Urinary bladder (tissue), 4 donors: ENCODE results near the gene TNNC1. TPM values are rescaled to one million over a fixed set of nuclear protein-coding genes. Genes with fewer than 3 reads are reported as not detected.

Source experiments
- DNase-seq: peaks from one replicate; pipeline ENCODE4 v3.0.0-alpha.2; 2015; ENCODE audit errors: extremely low spot score
- H3K27ac ChIP-seq: one replicate; pipeline ENCODE4 v1.5.1; 2013; ENCODE audit warnings: low read depth, mild to moderate bottlenecking, moderate library complexity
- H3K36me3 ChIP-seq: one replicate; pipeline ENCODE4 v1.6.1; 2013; ENCODE audit warnings: mild to moderate bottlenecking, moderate library complexity; ENCODE audit not compliant: insufficient read depth
- H3K4me1 ChIP-seq: one replicate; pipeline ENCODE4 v1.6.1; 2013; ENCODE audit warnings: mild to moderate bottlenecking, moderate library complexity; ENCODE audit not compliant: insufficient read depth
- H3K4me3 ChIP-seq: one replicate; pipeline ENCODE4 v1.5.1; 2013; ENCODE audit warnings: low read depth, low read length
- WGBS: extraction: QIAGEN DNeasy Blood & Tissue Kit; methylation state at CpG from one replicate; pipeline ENCODE4 v1.1.7; 2013; 5-methylcytosine and 5-hydroxymethylcytosine counted together
- polyA plus RNA-seq: library from polyadenylated mRNA; stranded (reverse); fragments of 200-250 nt; gene quantifications from one replicate; pipeline ENCODE4 v1.2.3, GENCODE V29; 2013
- total RNA-seq: library from RNA; depleted of rRNA; stranded (reverse); fragments of >200 nt; gene quantifications from one replicate; pipeline ENCODE4 v1.2.3, GENCODE V29; 2014
- donor health status: healthy with polysubstance abuse.
- donor health status: healthy.

TNNC1 gene
- total RNA-seq: 68.4 TPM
- polyA plus RNA-seq: 3.1 TPM

DNA sequence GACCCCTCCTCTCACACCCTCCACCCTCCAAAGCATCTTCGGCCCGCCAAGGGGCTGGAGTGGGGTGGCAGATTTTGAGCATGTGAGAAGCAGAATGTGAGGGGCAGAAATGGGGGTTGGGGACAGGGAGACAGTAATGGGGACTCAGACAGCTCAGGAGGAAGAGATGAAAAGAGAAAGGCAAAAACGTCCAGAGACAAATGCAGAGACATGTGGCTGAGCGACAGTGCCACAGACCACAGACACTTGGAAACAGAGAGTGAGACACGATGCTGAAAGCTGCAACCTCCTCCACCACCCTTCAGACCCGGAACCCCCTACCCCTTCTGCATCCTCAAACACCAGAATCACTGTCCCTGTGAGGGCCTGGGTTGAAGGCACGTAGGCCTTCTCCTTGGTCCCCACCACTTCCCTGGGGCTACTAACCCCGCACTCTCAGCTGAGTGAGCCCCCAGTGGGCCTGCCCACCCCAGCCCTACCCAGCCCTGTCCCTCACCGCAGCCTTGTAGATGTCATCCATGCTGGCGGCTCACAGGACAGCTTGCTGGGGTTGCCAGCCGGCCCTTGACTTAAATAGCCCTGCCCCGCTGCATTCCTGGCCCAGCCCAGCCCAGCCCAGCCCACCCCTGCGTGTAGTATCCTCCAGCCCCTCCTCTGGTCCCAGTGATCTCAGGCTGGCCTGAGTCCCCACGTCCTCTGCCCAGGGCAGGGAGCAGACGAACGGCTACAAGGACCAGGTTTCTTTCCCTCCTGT lies at the start of gene TNNC1:
Gene TNNC1, minus strand, starts transcription at position 546 of the 754 bp plus-strand sequence. Its CDS starts 26 bp downstream, at position 520.
- H3K4me1 ChIP-seq: no peaks in the 10 kb centered on the region
- 63% methylated on average over 16 of the region's 16 CpGs for WGBS
- no peaks in the 10 kb centered on the region for H3K36me3 ChIP-seq
- DNase-seq: no peak
- peak within 1 kb of the TSS; percentile 97 for H3K4me3 ChIP-seq
- peak within 1 kb of the TSS; percentile 93 for H3K27ac ChIP-seq

DNA sequence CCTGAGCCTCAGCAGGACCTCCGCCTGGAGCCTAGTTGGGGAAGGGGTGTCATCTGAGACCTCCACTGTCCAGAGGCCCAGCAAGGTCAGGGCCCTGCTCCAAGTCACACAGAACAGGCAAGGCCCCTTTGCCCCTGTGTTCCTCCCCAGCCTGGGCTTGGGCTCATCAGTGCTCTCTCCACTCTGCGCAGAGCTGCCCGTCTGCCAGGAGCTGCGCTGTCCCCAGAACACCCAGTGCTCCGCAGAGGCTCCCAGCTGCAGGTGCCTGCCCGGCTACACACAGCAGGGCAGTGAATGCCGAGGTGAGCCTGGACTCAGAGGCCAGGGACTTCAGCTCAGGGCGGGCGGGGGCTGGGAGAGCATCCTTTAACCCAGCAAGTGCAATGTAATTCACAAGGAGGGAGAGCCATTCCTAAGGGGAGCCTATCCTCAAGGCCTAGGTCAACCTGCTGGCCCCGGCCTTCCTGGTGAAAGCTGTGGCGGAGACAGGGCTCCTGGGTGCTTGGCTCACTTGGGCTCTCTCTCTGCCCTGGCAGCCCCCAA lies 49.0 kb upstream of the TNNC1 start:
- DNase-seq: no peak
- WGBS: 94% methylated on average over 11 of the region's 11 CpGs
- no peak overlapping the region for H3K4me3 ChIP-seq

GRCh38 chr3:52502001-52502400 lies 48.2 kb upstream of the TNNC1 start:
- H3K36me3 ChIP-seq: no peaks in the 10 kb centered on the region
- WGBS: 94% methylated on average over 11 of the region's 11 CpGs
- DNase-seq: no peak
- H3K4me1 ChIP-seq: no peaks in the 10 kb centered on the region
- H3K27ac ChIP-seq: no peak overlapping the region
- H3K4me3 ChIP-seq: no peak overlapping the region

More for the DNA sequence above, 49.0 kb upstream of the TNNC1 start:
- H3K36me3 ChIP-seq: no peaks in the 10 kb centered on the region
- no peak overlapping the region for H3K27ac ChIP-seq
- no peaks in the 10 kb centered on the region for H3K4me1 ChIP-seq

GRCh38 chr3:52501046-52501445 lies 47.2 kb upstream of the TNNC1 start:
- no peak overlapping the region for H3K27ac ChIP-seq
- 85% methylated on average over 11 of the region's 11 CpGs for WGBS
- H3K36me3 ChIP-seq: no peaks in the 10 kb centered on the region
- H3K4me1 ChIP-seq: no peaks in the 10 kb centered on the region
- no peak for DNase-seq
- H3K4me3 ChIP-seq: no peak overlapping the region

- Histone ChIP-seq H3K4me3 (no peak overlapping the region), H3K36me3 (no peaks in the 10 kb centered on the region), H3K4me1 (no peaks in the 10 kb centered on the region), H3K27ac (no peak overlapping the region)
- no peak for DNase-seq
- WGBS: 62% methylated on average over 24 of the region's 24 CpGs
Observed at GRCh38 chr3:52498137-52499054, 44.6 kb upstream of the TNNC1 start.

- H3K36me3 ChIP-seq: peaks cover 7% of the 10 kb centered on the region
- peak overlapping the region; percentile 47 for H3K27ac ChIP-seq
- H3K4me3 ChIP-seq: peak overlapping the region; percentile 12
- 61% methylated on average over 16 of the region's 16 CpGs for WGBS
- H3K4me1 ChIP-seq: no peaks in the 10 kb centered on the region
- DNase-seq: no peak
Observed at GRCh38 chr3:52495777-52496602, 42.1 kb upstream of the TNNC1 start.

DNA sequence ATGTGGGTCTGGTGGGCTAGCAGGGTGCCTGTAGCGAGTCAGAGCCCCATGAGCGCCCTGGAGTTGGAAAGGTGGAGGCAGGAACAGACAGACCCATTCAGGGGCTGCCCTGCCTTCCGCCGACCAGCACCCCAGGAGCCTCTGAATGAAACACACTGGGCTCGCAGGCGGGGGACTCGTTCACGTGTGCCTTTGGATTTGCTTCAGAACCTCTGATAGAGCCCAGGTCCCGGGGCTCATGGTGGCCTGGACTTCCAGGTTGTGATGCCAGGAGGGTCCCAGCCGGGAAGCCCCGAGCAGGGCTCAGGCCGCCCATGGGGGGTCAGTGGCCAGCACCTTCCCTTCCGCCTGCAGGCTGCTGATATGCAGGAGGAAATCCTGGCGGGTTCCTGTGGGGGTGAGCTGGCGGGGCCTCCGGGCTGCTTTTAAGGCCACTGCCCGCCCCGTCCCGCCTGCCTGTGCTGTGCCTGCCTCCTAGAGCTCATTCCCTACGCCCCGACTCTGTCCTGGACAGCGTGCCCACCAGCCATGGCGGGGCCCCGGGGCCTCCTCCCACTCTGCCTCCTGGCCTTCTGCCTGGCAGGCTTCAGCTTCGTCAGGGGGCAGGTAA lies 41.1 kb upstream of the TNNC1 start, which contains the start of gene STAB1:
Gene STAB1, plus strand, starts transcription at position 453 of the 610 bp plus-strand sequence. Its CDS starts 76 bp downstream, at position 529.
- H3K27ac ChIP-seq: peak within 1 kb of the TSS; percentile 47
- H3K4me1 ChIP-seq: no peaks in the 10 kb centered on the region
- peak within 1 kb of the TSS; percentile 12 for H3K4me3 ChIP-seq
- WGBS: 47% methylated on average over 25 of the region's 25 CpGs
- DNase-seq: no peak
- H3K36me3 ChIP-seq: peaks cover 12% of the 10 kb centered on the region

- peaks cover 12% of the 10 kb centered on the region for H3K36me3 ChIP-seq
- no peak overlapping the region for H3K4me3 ChIP-seq
- no peaks in the 10 kb centered on the region for H3K4me1 ChIP-seq
- DNase-seq: no peak
- WGBS: 73% methylated on average over 7 of the region's 7 CpGs
- H3K27ac ChIP-seq: no peak overlapping the region
Observed at GRCh38 chr3:52494445-52494844, 40.6 kb upstream of the TNNC1 start.

DNA sequence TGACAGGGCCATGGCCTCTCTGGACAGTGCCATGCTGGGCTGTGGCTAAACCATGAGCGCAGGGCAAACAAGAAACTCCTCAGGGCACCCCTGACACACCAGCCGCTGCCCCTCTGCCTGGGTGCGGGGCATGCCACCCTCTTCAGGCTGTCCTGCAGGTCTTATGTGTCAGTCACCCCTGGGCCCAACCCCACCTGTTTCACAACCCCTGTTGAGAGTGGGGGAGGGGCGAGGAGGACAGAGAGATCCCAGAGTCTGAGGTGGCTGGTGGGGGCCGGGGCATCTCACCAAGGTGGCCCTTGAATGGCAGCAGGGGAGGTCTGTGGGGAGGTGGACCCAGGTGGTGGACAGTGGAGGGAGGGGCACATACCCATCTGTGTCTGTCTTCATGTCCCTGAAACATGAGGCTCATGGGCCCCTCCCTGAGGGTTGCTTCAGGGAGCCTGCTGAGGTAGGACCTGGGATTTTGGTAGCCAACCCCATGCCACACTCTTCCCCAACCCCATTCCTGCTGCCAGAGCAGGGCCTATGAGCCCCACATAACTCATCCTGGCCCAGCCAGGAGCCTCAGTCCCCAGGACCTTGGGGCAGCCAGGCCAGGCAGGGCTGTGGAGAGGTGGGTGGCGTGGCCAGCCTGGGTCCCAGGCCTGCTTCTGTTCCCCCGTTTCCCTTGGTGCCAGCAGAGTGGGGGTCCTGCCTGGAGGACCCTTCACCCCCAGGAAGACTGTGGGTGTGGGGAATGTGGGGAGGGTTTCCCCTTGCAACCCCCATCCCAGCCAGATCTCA lies 39.6 kb upstream of the TNNC1 start:
- no peak overlapping the region for H3K27ac ChIP-seq
- 93% methylated on average over 7 of the region's 7 CpGs for WGBS
- H3K36me3 ChIP-seq: peaks cover 13% of the 10 kb centered on the region
- H3K4me1 ChIP-seq: no peaks in the 10 kb centered on the region
- no peak for DNase-seq
- H3K4me3 ChIP-seq: no peak overlapping the region

DNA sequence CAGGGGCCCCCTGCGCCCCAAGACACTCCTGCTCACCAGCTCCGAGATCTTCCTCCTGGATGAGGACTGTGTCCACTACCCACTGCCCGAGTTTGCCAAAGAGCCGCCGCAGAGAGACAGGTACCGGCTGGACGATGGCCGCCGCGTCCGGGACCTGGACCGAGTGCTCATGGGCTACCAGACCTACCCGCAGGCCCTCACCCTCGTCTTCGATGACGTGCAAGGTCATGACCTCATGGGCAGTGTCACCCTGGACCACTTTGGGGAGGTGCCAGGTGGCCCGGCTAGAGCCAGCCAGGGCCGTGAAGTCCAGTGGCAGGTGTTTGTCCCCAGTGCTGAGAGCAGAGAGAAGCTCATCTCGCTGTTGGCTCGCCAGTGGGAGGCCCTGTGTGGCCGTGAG lies 38.2 kb upstream of the TNNC1 start:
- H3K27ac ChIP-seq: no peak overlapping the region
- peaks cover 16% of the 10 kb centered on the region for H3K36me3 ChIP-seq
- no peaks in the 10 kb centered on the region for H3K4me1 ChIP-seq
- 89% methylated on average over 21 of the region's 21 CpGs for WGBS
- no peak overlapping the region for H3K4me3 ChIP-seq
- DNase-seq: no peak

- no peak overlapping the region for H3K27ac ChIP-seq
- 84% methylated on average over 23 of the region's 23 CpGs for WGBS
Observed at GRCh38 chr3:52490939-52491526, 37.2 kb upstream of the TNNC1 start.

More at GRCh38 chr3:52490939-52491526, 37.2 kb upstream of the TNNC1 start:
- H3K36me3 ChIP-seq: peaks cover 16% of the 10 kb centered on the region
- H3K4me1 ChIP-seq: no peaks in the 10 kb centered on the region
- H3K4me3 ChIP-seq: no peak overlapping the region
- no peak for DNase-seq
